GM23338 (cell line): Measurements from ENCODE around the gene SORL1.

Experiments
- CREB1 ChIP-seq: fragments of 250-450 bp; sonication (Bioruptor Pico); IDR thresholded peaks from 2 replicates; pipeline ENCODE4 v1.5.0; 2020; ENCODE audit warnings: low read depth, mild to moderate bottlenecking, moderate library complexity
- EZH2 ChIP-seq: fragments of 200-600 bp; sonication (generic); IDR thresholded peaks from one replicate; pipeline ENCODE4 v1.8.0; 2017; ENCODE audit warnings: antibody characterized with exemption, mild to moderate bottlenecking, low read depth; ENCODE audit not compliant: unreplicated experiment
- EZH2phosphoT487 ChIP-seq: fragments of 200-600 bp; sonication (generic); IDR thresholded peaks from one replicate; pipeline ENCODE4 v1.8.1; 2018; ENCODE audit warnings: antibody characterized with exemption; ENCODE audit not compliant: unreplicated experiment
- JUNB ChIP-seq: IDR thresholded peaks from one replicate; pipeline ENCODE4 v1.6.1; 2016; ENCODE audit warnings: antibody characterized with exemption; ENCODE audit not compliant: unreplicated experiment
- POLR2AphosphoS5 ChIP-seq: IDR thresholded peaks from 2 replicates; pipeline ENCODE4 v1.6.1; 2016; ENCODE audit warnings: antibody characterized with exemption, low read depth
- REST ChIP-seq: IDR thresholded peaks from one replicate; pipeline ENCODE4 v1.6.1; 2018; ENCODE audit warnings: antibody characterized with exemption; ENCODE audit not compliant: unreplicated experiment
- STAT1 ChIP-seq: IDR thresholded peaks from one replicate; pipeline ENCODE4 v1.6.1; 2016; ENCODE audit warnings: antibody characterized with exemption; ENCODE audit not compliant: unreplicated experiment
- TF ChIP-seq, protein P1 (sequence below), 2 experiments: fragments of 200-600 bp in 1 of 2; sonication (generic) in 1 of 2; conservative IDR thresholded peaks; 2 replicates each; pipeline versions ENCODE4 v1.5.1 to v1.6.1; 2016 to 2017; ENCODE audit warnings: antibody characterized with exemption in 2 of 2, low read depth in 2 of 2, mild to moderate bottlenecking in 2 of 2, moderate library complexity in 1 of 2

DNA sequence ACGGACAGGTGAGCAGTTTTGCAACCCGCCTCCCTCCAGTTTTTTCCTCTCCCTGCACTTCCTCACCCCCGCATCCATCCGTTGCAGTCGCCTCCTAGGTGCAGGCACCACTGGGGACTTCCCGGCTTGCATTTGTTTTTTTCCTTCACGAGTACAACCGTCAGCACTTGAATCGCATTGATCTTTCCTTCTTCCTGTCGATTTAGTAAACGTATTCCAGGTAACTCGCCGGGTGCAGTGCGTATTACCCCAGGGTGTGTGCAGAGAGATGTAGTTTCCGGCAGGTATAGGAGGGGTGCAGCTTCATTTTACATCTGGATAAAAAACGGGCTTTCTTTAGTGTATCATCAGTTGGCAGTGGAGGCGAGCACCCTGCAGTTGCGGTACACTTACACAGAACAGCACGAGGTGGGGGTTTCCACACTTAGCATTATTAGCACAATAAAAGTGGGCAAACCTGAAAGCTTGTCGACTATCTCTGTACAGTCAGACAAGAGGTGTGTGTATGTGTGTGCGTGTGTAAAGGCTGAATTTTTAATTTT is 566 bp downstream of the SORL1 start, which contains the start of gene SORL1-AS1:
- TF ChIP-seq, protein P1, sequence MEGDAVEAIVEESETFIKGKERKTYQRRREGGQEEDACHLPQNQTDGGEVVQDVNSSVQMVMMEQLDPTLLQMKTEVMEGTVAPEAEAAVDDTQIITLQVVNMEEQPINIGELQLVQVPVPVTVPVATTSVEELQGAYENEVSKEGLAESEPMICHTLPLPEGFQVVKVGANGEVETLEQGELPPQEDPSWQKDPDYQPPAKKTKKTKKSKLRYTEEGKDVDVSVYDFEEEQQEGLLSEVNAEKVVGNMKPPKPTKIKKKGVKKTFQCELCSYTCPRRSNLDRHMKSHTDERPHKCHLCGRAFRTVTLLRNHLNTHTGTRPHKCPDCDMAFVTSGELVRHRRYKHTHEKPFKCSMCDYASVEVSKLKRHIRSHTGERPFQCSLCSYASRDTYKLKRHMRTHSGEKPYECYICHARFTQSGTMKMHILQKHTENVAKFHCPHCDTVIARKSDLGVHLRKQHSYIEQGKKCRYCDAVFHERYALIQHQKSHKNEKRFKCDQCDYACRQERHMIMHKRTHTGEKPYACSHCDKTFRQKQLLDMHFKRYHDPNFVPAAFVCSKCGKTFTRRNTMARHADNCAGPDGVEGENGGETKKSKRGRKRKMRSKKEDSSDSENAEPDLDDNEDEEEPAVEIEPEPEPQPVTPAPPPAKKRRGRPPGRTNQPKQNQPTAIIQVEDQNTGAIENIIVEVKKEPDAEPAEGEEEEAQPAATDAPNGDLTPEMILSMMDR (conservative IDR thresholded peaks at IDR 0.05; ENCODE audit: low read depth in 2 of 2) = no peak
- no peak for TF ChIP-seq CREB1 (CRISPR knock-in tag)
- TF ChIP-seq REST = no peak
- no peak for TF ChIP-seq EZH2
- TF ChIP-seq EZH2phosphoT487 = no peak
- no peak for TF ChIP-seq JUNB
- no peak for TF ChIP-seq POLR2AphosphoS5
- TF ChIP-seq STAT1 = no peak
